Glutamatergic neuron (in vitro differentiated cells): ENCODE data around the gene GABPB2. TPM values are rescaled to one million over a fixed set of nuclear protein-coding genes. Genes with fewer than 3 reads are reported as not detected.

Experiments
- DNase-seq: peaks from one replicate; pipeline ENCODE4 v3.0.0; 2022
- H3K27ac Mint-ChIP-seq: one replicate; pipeline ENCODE4 v1.8.0; 2020; ENCODE audit warnings: mild to moderate bottlenecking, mixed read lengths, inconsistent platforms; ENCODE audit not compliant: unreplicated experiment
- H3K27me3 Mint-ChIP-seq: one replicate; pipeline ENCODE4 v1.8.0; 2020; ENCODE audit warnings: mild to moderate bottlenecking, moderate library complexity, mixed read lengths, inconsistent platforms; ENCODE audit not compliant: unreplicated experiment
- H3K36me3 Mint-ChIP-seq: one replicate; pipeline ENCODE4 v1.8.0; 2020; ENCODE audit warnings: mild to moderate bottlenecking, mixed read lengths, inconsistent platforms; ENCODE audit not compliant: unreplicated experiment
- H3K4me1 Mint-ChIP-seq: one replicate; pipeline ENCODE4 v1.8.0; 2020; ENCODE audit warnings: mild to moderate bottlenecking, low read depth, mixed read lengths, inconsistent platforms; ENCODE audit not compliant: unreplicated experiment
- H3K4me3 Mint-ChIP-seq: one replicate; pipeline ENCODE4 v1.8.0; 2020; ENCODE audit warnings: mild to moderate bottlenecking, mixed read lengths, inconsistent platforms; ENCODE audit not compliant: unreplicated experiment
- H3K9me3 Mint-ChIP-seq: one replicate; pipeline ENCODE4 v1.8.0; 2020; ENCODE audit warnings: mild to moderate bottlenecking, moderate library complexity, mixed read lengths, inconsistent platforms; ENCODE audit not compliant: unreplicated experiment
- CTCF ChIP-seq: fragments of 200-600 bp; sonication (generic); IDR thresholded peaks from one replicate; pipeline ENCODE4 v1.5.0; 2021; ENCODE audit not compliant: partially characterized antibody, unreplicated experiment
- long read RNA-seq: library from polyadenylated mRNA; unstranded; transcript quantifications from one replicate; pipeline ENCODE4 v2.0.0, GENCODE V29; 2020; ENCODE audit not compliant: unreplicated experiment
- total RNA-seq: library from RNA; stranded (reverse); fragmentation: NEBNext Ultra II Directional; extraction: Animal tissue kit (Norgen Biotek cat#: 25700); gene quantifications from one replicate; pipeline ENCODE4 v1.2.1, GENCODE V29; 2021; ENCODE audit not compliant: unreplicated experiment

Gene GABPB2
- total RNA-seq: 5.4 TPM
- long read RNA-seq, partial matches to known transcripts: 0 of 1 reads
- long read RNA-seq, other reads (novel, unspliced or antisense): 1 of 1 reads

- peaks cover 22% of the 10 kb centered on the region for H3K27me3 Mint-ChIP-seq
Observed at GRCh38 chr1:151070474-151071276, at the start of gene GABPB2. GABPB2 (plus strand) TSS chr1:151070761; CDS start chr1:151088190, 17,429 bp downstream.

DNA sequence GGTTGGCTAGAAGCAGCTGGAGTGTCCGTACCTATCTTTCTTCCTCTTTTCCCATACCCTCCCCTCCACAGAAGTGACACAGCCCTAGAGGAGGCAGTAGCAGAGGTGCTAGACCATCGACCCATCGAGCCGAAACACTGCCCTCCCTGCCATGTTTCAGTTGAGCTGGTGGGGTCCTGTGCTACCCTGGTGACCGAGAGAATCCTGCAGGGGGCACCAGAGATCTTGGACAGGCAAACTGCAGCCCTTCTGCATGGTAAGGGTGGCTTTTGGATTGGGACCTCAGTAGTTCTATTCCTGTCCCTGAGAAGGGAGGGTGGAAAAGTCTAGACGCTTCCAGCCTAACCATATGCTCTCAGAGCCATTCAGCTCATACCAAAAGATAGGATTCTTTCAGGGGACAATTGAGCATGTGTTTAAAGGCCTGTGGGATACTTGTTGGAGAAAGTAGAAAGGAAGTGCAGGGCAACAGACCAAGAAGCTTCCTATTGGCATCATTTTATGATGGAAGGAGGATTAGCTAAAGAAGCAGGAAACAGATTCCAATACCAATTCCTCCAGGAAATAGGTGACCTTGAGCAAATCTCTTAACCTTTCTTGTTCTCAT lies 45.9 kb upstream of the GABPB2 start:
- no peaks in the 10 kb centered on the region for H3K9me3 Mint-ChIP-seq
- peak; percentile 85 for DNase-seq
- no peaks in the 10 kb centered on the region for H3K27me3 Mint-ChIP-seq
- peak; percentile 55 for TF ChIP-seq CTCF
- no peaks in the 10 kb centered on the region for H3K36me3 Mint-ChIP-seq
- H3K4me3 Mint-ChIP-seq: no peak overlapping the region
- H3K4me1 Mint-ChIP-seq: no peaks in the 10 kb centered on the region
- no peak overlapping the region for H3K27ac Mint-ChIP-seq

More at GRCh38 chr1:151070474-151071276, at the start of gene GABPB2:
- peak; percentile 88 for DNase-seq
- Mint-ChIP-seq H3K4me1 (peaks cover 24% of the 10 kb centered on the region), H3K27ac (peak within 1 kb of the TSS; percentile 93), H3K9me3 (peaks cover 15% of the 10 kb centered on the region), H3K4me3 (peak within 1 kb of the TSS; percentile 94), H3K36me3 (peaks cover under 1% of the 10 kb centered on the region)
- TF ChIP-seq CTCF: peak; percentile 92

- H3K27ac Mint-ChIP-seq: no peak overlapping the region
- H3K27me3 Mint-ChIP-seq: no peaks in the 10 kb centered on the region
- TF ChIP-seq CTCF: no peak
- no peak overlapping the region for H3K4me3 Mint-ChIP-seq
- H3K36me3 Mint-ChIP-seq: no peaks in the 10 kb centered on the region
- no peaks in the 10 kb centered on the region for H3K4me1 Mint-ChIP-seq
- no peaks in the 10 kb centered on the region for H3K9me3 Mint-ChIP-seq
- DNase-seq: no peak
Observed at GRCh38 chr1:151026460-151026859, 44.1 kb upstream of the GABPB2 start.

DNA sequence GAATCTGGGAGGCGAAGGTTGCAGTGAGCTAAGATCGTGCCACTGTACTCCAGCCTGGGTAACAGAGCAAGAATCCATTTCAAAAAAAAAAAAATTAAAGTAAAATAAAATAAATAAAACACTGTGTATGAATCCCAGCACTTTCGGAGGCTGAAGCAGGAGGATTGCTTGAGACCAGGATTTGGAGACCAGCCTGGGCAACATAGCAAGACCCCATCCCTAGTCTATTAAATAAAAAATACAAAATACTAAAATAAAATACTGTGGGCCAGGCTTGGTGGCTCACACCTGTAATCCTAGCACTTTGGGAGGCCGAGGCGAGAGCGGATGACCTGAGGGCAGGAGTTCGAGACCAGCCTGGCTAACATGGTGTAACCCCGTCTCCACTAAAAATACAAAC lies 38.4 kb upstream of the GABPB2 start:
- Mint-ChIP-seq H3K9me3 (no peaks in the 10 kb centered on the region), H3K36me3 (no peaks in the 10 kb centered on the region), H3K4me1 (no peaks in the 10 kb centered on the region), H3K27ac (no peak overlapping the region), H3K27me3 (no peaks in the 10 kb centered on the region), H3K4me3 (no peak overlapping the region)
- no peak for DNase-seq
- TF ChIP-seq CTCF: no peak

- no peaks in the 10 kb centered on the region for H3K4me1 Mint-ChIP-seq
- TF ChIP-seq CTCF: no peak
Observed at GRCh38 chr1:151035167-151035566, 35.4 kb upstream of the GABPB2 start.

More at GRCh38 chr1:151035167-151035566, 35.4 kb upstream of the GABPB2 start:
- H3K27me3 Mint-ChIP-seq: no peaks in the 10 kb centered on the region
- no peaks in the 10 kb centered on the region for H3K36me3 Mint-ChIP-seq
- no peak for DNase-seq
- no peak overlapping the region for H3K4me3 Mint-ChIP-seq
- H3K9me3 Mint-ChIP-seq: no peaks in the 10 kb centered on the region
- H3K27ac Mint-ChIP-seq: no peak overlapping the region
